Choroid plexus epithelial cell (primary cell): ENCODE results near the gene CIAO2B.
A peak's percentile ranks its signal among the peaks of the same experiment; 100 is the strongest.
"Not testable (repeated sequence)": the region's sequence is repeated elsewhere in the genome, so short reads cannot be mapped to it uniquely, and the experiment has no call there.

Experiments used
- DNase-seq: peaks from one replicate; pipeline ENCODE4 v3.0.0-alpha.2; 2010; ENCODE audit warnings: low read depth
- H3K4me3 ChIP-seq: 2 replicates; pipeline ENCODE4 v1.5.1; 2011; ENCODE audit warnings: low read depth, mild to moderate bottlenecking, control low read depth, low read length, moderate library complexity
- CTCF ChIP-seq: conservative IDR thresholded peaks from 2 replicates; pipeline ENCODE4 v1.5.1; 2011; ENCODE audit warnings: low read depth, mild to moderate bottlenecking, control low read depth, inconsistent platforms, low read length, moderate library complexity

Gene CIAO2B

GRCh38 chr16:66948134-66948836, 14.1 kb upstream of the CIAO2B start:
- TF ChIP-seq CTCF, result no peak
- peak overlapping the region; percentile 61 for H3K4me3 ChIP-seq
- DNase-seq, result no peak

GRCh38 chr16:66947302-66948065, 13.3 kb upstream of the CIAO2B start:
- H3K4me3 ChIP-seq, result peak overlapping the region; percentile 61
- peak; percentile 88 for DNase-seq
- peak; percentile 89 for TF ChIP-seq CTCF

- no peak for TF ChIP-seq CTCF
Measured at GRCh38 chr16:66946974-66947301, 12.7 kb upstream of the CIAO2B start.

GRCh38 chr16:66946541-66946940, 12.3 kb upstream of the CIAO2B start:
- no peak for TF ChIP-seq CTCF
- H3K4me3 ChIP-seq, result no peak overlapping the region
- DNase-seq, result no peak

More at GRCh38 chr16:66946974-66947301, 12.7 kb upstream of the CIAO2B start:
- DNase-seq, result no peak
- no peak overlapping the region for H3K4me3 ChIP-seq

GRCh38 chr16:66945939-66946338, 11.7 kb upstream of the CIAO2B start:
- DNase-seq, result no peak
- no peak overlapping the region for H3K4me3 ChIP-seq
- no peak for TF ChIP-seq CTCF

- DNase-seq, H3K4me3 ChIP-seq: not testable (repeated sequence)
Measured at GRCh38 chr16:66944971-66945370, 10.8 kb upstream of the CIAO2B start.

GRCh38 chr16:66944054-66944441, 9.8 kb upstream of the CIAO2B start:
- DNase-seq, result no peak
- H3K4me3 ChIP-seq, result no peak overlapping the region
- no peak for TF ChIP-seq CTCF
